OCI-LY7 (cell line): ENCODE results near the gene UFC1. TPM values are rescaled to one million over a fixed set of nuclear protein-coding genes. Genes with fewer than 3 reads are reported as not detected.

Source experiments
- BruUV-seq: library from RNA; stranded (reverse); fragments of 400-500 nt; replicated peaks from 2 replicates; lab custom pipeline; 2021; lab: Mats Ljungman, UMichigan
- CTCF ChIA-PET: fragments of 300-600 bp; sonication (Branson Sonifier 250); formaldehyde crosslinking; loops from one replicate; lab custom pipeline; 2022; ENCODE audit warnings: antibody characterized with exemption; ENCODE audit not compliant: unreplicated experiment; lab: Charles Lee
- POLR2A ChIA-PET: fragments of 300-600 bp; sonication (Branson Sonifier 250); formaldehyde crosslinking; loops from one replicate; lab custom pipeline; 2022; ENCODE audit warnings: antibody characterized with exemption; lab: Charles Lee
- DNase-seq: peaks from one replicate; pipeline ENCODE4 v3.0.0-alpha.2; 2015; ENCODE audit warnings: low spot score
- H2AFZ ChIP-seq: fragments of 200-600 bp; sonication (generic), shearing (Covaris generic); 2 replicates; pipeline ENCODE4 v1.6.1; 2014; ENCODE audit warnings: mild to moderate bottlenecking, antibody characterized with exemption, low read length, moderate library complexity
- H3K27ac ChIP-seq: fragments of 200-600 bp; sonication (generic); 2 replicates; pipeline ENCODE4 v1.5.1; 2014; ENCODE audit warnings: mixed run types, low read depth, mild to moderate bottlenecking, moderate library complexity, low read length, inconsistent platforms; ENCODE audit not compliant: poor library complexity, severe bottlenecking
- H3K36me3 ChIP-seq: fragments of 200-600 bp; sonication (generic); 2 replicates; pipeline ENCODE4 v1.6.1; 2014; ENCODE audit warnings: mild to moderate bottlenecking, antibody characterized with exemption, low read length, moderate library complexity, mixed read lengths; ENCODE audit not compliant: insufficient read depth
- H3K4me1 ChIP-seq: fragments of 200-600 bp; sonication (generic); 2 replicates; pipeline ENCODE4 v1.5.1; 2014; ENCODE audit warnings: mild to moderate bottlenecking, low read length; ENCODE audit not compliant: insufficient read depth, poor library complexity, severe bottlenecking
- H3K4me2 ChIP-seq: fragments of 200-600 bp; sonication (generic); 2 replicates; pipeline ENCODE4 v1.6.1; 2014; ENCODE audit warnings: mild to moderate bottlenecking, low read length
- H3K4me3 ChIP-seq: fragments of 200-600 bp; sonication (generic); 2 replicates; pipeline ENCODE4 v1.5.1; 2014; ENCODE audit warnings: mild to moderate bottlenecking, low read depth, low read length; ENCODE audit not compliant: poor library complexity, severe bottlenecking
- H3K79me2 ChIP-seq: fragments of 200-600 bp; sonication (generic); 2 replicates; pipeline ENCODE4 v1.6.1; 2016; ENCODE audit warnings: low read depth, mild to moderate bottlenecking, low read length, moderate library complexity, mixed read lengths; ENCODE audit not compliant: insufficient read depth
- H3K9me2 ChIP-seq: fragments of 200-600 bp; sonication (generic); 2 replicates; pipeline ENCODE4 v1.6.1; 2016; ENCODE audit warnings: mild to moderate bottlenecking, low read length, mixed read lengths; ENCODE audit not compliant: insufficient read depth
- H3K9me3 ChIP-seq: fragments of 200-600 bp; sonication (generic); 2 replicates; pipeline ENCODE4 v1.6.1; 2014; ENCODE audit warnings: mild to moderate bottlenecking, mixed run types, low read length, mixed read lengths
- H4K20me1 ChIP-seq: fragments of 200-600 bp; sonication (generic); 2 replicates; pipeline ENCODE4 v1.6.1; 2014; ENCODE audit warnings: mild to moderate bottlenecking, antibody characterized with exemption, low read length, moderate library complexity, mixed read lengths; ENCODE audit not compliant: insufficient read depth
- CTCF ChIP-seq: fragments of 200-600 bp; sonication (generic); conservative IDR thresholded peaks from 2 replicates; pipeline ENCODE4 v1.5.1; 2014; ENCODE audit warnings: mild to moderate bottlenecking, antibody characterized with exemption, low read length, moderate library complexity, mixed read lengths
- EZH2phosphoT487 ChIP-seq: fragments of 200-600 bp; sonication (generic); IDR thresholded peaks from 2 replicates; pipeline ENCODE4 v1.6.1; 2018; ENCODE audit warnings: low read depth, borderline replicate concordance, mild to moderate bottlenecking, mixed run types, antibody characterized with exemption, low read length, moderate library complexity, mixed read lengths
- intact Hi-C: fragments of 100-400 bp; cut with micrococcal nuclease; formaldehyde crosslinking; loops from one replicate; pipeline ENCODE4 v1.10.0; 2022; ENCODE audit not compliant: unreplicated experiment
- total RNA-seq, 2 experiments: library from RNA; depleted of rRNA in 1 of 2; stranded (reverse); fragments of >200 nt in 1 of 2; shearing (Covaris generic) in 1 of 2; gene quantifications; 2 replicates each; pipeline ENCODE4 v1.2.3, GENCODE V29; 2014 to 2022

The UFC1 gene
- total RNA-seq, 2 experiments from 2014 or later: 61.2 to 80.9 TPM

- Histone ChIP-seq H3K4me2 (peak overlapping the region; percentile 85), H3K9me2 (no peaks in the 10 kb centered on the region), H3K27ac (no peak overlapping the region), H3K36me3 (peaks cover 28% of the 10 kb centered on the region; the same call in 1 of the 2 replicates), H3K79me2 (peaks cover 13% of the 10 kb centered on the region; the same call in 1 of the 2 replicates), H3K4me3 (peak overlapping the region; percentile 82), H3K4me1 (peaks cover 25% of the 10 kb centered on the region), H2AFZ (no peak overlapping the region), H4K20me1 (no peaks in the 10 kb centered on the region), H3K9me3 (no peaks in the 10 kb centered on the region)
- intact Hi-C loops: loop anchor here (5.0 kb wide), 1 partner anchor 161 kb away; no protein-coding TSS in a partner anchor
- TF ChIP-seq EZH2phosphoT487 (no peak), CTCF (no peak)
- no peak for DNase-seq
- ChIA-PET POLR2A (interaction anchor here (0.5 to 1.6 kb wide), 7 partner anchors 8 to 230 kb away, joined by 3 to 6 read pairs (median 4); partner anchors contain the start of gene ARHGAP30), CTCF (no interaction called here)
- BruUV-seq: TSS peak; percentile 41
Measured at GRCh38 chr1:161158316-161159010, 4.7 kb downstream of the UFC1 start.

- Histone ChIP-seq H3K4me1 (peaks cover 25% of the 10 kb centered on the region), H3K79me2 (peaks cover 13% of the 10 kb centered on the region; the same call in 1 of the 2 replicates), H4K20me1 (no peaks in the 10 kb centered on the region), H2AFZ (peak within 1 kb of the TSS; percentile 82), H3K36me3 (peaks cover 31% of the 10 kb centered on the region; the same call in 1 of the 2 replicates), H3K9me3 (no peaks in the 10 kb centered on the region), H3K4me2 (peak within 1 kb of the TSS; percentile 85), H3K4me3 (peak within 1 kb of the TSS; percentile 82), H3K27ac (peak within 1 kb of the TSS; percentile 38), H3K9me2 (no peaks in the 10 kb centered on the region)
- peak; percentile 95 for DNase-seq
- intact Hi-C loops: loop anchor here (5.0 kb wide), 1 partner anchor 162 kb away; no protein-coding TSS in a partner anchor
- BruUV-seq: no TSS peak
- TF ChIP-seq CTCF (peak; percentile 38; the same call in 1 of the 2 replicates), EZH2phosphoT487 (no peak)
- ChIA-PET POLR2A (interaction anchor here (0.5 to 1.6 kb wide), 4 partner anchors 10 to 229 kb away, joined by 3 to 4 read pairs (median 3); no protein-coding TSS in a partner anchor), CTCF (no interaction called here)
Measured at GRCh38 chr1:161159087-161159912, 5.5 kb downstream of the UFC1 start, which contains the start of gene USP21. TSS of gene USP21 (plus strand) at chr1:161159500. CDS start at chr1:161160641, 1,141 bp downstream.
